ENCODE measurements around the gene PARP2. TPM values are rescaled to one million over a fixed set of nuclear protein-coding genes. Genes with fewer than 3 reads are reported as not detected.

PARP2 gene
- total RNA-seq, 1 experiment from 2014 or later, result 49.4 TPM

DNA sequence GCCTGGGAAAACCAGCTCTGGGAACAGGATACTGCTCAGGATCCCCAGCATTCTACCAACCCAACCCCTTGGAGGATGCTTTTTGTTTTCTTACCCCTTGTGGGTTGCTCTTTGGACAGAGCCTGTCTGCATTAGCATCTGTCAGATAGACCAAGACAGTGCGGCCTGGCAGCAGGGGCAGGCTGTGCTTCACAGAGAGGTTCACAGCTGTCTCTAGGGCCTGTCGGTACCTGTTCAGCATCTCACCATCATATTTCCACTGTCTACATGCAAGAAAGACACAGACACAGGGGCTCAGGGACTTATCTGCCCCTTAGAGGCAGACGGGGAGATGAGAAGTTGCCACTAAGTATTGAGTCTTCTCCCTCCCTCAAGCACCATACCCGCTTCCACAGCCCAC is 48.1 kb downstream of the PARP2 start:
- H3K9me3 Mint-ChIP-seq (ENCODE audit: unreplicated experiment), result no peaks in the 10 kb centered on the region
- Histone ChIP-seq H3K36me3 (ENCODE audit: control insufficient read depth, insufficient read depth, low read length) (no peaks in the 10 kb centered on the region), H3K27me3 (replicated peaks; ENCODE audit: control insufficient read depth, insufficient read depth, low read length) (no peaks in the 10 kb centered on the region), H3K9me3 (no peaks in the 10 kb centered on the region), H3K4me1 (no peaks in the 10 kb centered on the region), H3K4me3 (ENCODE audit: low read depth, low read length) (no peak overlapping the region)
- TF ChIP-seq, protein P1, sequence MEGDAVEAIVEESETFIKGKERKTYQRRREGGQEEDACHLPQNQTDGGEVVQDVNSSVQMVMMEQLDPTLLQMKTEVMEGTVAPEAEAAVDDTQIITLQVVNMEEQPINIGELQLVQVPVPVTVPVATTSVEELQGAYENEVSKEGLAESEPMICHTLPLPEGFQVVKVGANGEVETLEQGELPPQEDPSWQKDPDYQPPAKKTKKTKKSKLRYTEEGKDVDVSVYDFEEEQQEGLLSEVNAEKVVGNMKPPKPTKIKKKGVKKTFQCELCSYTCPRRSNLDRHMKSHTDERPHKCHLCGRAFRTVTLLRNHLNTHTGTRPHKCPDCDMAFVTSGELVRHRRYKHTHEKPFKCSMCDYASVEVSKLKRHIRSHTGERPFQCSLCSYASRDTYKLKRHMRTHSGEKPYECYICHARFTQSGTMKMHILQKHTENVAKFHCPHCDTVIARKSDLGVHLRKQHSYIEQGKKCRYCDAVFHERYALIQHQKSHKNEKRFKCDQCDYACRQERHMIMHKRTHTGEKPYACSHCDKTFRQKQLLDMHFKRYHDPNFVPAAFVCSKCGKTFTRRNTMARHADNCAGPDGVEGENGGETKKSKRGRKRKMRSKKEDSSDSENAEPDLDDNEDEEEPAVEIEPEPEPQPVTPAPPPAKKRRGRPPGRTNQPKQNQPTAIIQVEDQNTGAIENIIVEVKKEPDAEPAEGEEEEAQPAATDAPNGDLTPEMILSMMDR (IDR thresholded peaks at IDR 0.05; ENCODE audit: insufficient read depth in 1 of 2, low read depth in 1 of 2, low read length in 1 of 2, severe bottlenecking in 1 of 2, unreplicated experiment in 1 of 2), result no peak
- no peaks in the 10 kb centered on the region for H3K27me3 Mint-ChIP-seq (ENCODE audit: insufficient read depth, unreplicated experiment)
- CTCF ChIA-PET, result no interaction called here
- peaks cover 38% of the 10 kb centered on the region for H3K36me3 Mint-ChIP-seq (ENCODE audit: insufficient read depth, unreplicated experiment)
- H3K4me1 Mint-ChIP-seq (ENCODE audit: low read depth, unreplicated experiment), result no peaks in the 10 kb centered on the region
- no peak for DNase-seq
- H3K4me3 Mint-ChIP-seq (ENCODE audit: unreplicated experiment), result no peak overlapping the region
- intact Hi-C loops (cut with micrococcal nuclease; ENCODE audit: unreplicated experiment), result no loop called here
- BruUV-seq (replicated peaks), result no TSS peak
- POLR2A ChIA-PET, result no interaction called here
- H3K27ac Mint-ChIP-seq (ENCODE audit: unreplicated experiment), result no peak overlapping the region

DNA sequence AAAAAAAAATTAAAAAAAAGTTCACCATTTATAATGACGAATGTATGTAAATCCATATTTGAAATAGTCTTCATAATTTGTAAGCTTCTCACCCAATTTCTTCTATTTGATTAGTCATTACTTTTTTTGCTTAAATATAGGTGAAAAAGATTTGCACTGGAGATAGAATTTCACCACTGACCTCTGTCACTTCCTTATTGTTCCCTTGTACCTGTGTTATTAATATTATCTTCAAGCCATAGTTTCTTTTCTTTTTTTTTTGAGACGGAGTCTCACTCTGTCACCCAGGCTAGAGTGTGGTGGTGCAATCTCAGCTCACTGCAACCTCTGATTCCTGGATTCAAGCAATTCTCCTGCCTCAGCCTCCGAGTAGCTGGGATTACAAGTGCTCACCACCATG is 54.1 kb downstream of the PARP2 start:
- Mint-ChIP-seq H3K27ac (ENCODE audit: unreplicated experiment) (no peak overlapping the region), H3K27me3 (ENCODE audit: insufficient read depth, unreplicated experiment) (no peaks in the 10 kb centered on the region), H3K4me3 (ENCODE audit: unreplicated experiment) (no peak overlapping the region), H3K4me1 (ENCODE audit: low read depth, unreplicated experiment) (peaks cover 13% of the 10 kb centered on the region), H3K9me3 (ENCODE audit: unreplicated experiment) (no peaks in the 10 kb centered on the region), H3K36me3 (ENCODE audit: insufficient read depth, unreplicated experiment) (peaks cover 47% of the 10 kb centered on the region)
- Histone ChIP-seq H3K4me1 (0 out of 2 replicates have a peak, but pooled peaks cover 4% of the 10 kb centered on the region), H3K9me3 (no peaks in the 10 kb centered on the region), H3K4me3 (ENCODE audit: low read depth, low read length) (no peak overlapping the region), H3K27me3 (replicated peaks; ENCODE audit: control insufficient read depth, insufficient read depth, low read length) (no peaks in the 10 kb centered on the region), H3K36me3 (ENCODE audit: control insufficient read depth, insufficient read depth, low read length) (no peaks in the 10 kb centered on the region; the same call in 1 of the 2 replicates)
- ChIA-PET CTCF (no interaction called here), POLR2A (no interaction called here)
- TF ChIP-seq, protein P1 (IDR thresholded peaks at IDR 0.05; ENCODE audit: insufficient read depth in 1 of 2, low read depth in 1 of 2, low read length in 1 of 2, severe bottlenecking in 1 of 2, unreplicated experiment in 1 of 2), result no peak
- intact Hi-C loops (cut with micrococcal nuclease; ENCODE audit: unreplicated experiment), result no loop called here
- DNase-seq, result no peak
- BruUV-seq (replicated peaks), result no TSS peak

DNA sequence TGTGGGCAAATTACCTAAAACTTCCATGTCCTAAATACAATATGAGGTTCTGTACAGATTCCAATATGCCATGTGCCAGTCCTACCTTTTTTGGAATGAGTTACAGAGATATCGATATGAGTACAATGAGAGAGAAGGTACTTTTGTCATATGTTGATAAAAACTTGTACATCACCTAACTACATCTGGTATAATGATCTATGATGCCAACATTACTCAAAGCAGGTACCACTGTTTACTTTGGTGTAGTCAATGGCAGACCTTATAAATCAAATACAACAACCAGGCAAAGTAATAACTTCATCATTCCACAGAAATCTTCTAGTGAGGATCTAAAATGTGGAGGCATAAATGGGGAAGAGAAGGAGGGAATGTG is 57.1 kb downstream of the PARP2 start:
- DNase-seq, result no peak
- TF ChIP-seq, protein P1 (IDR thresholded peaks at IDR 0.05; ENCODE audit: insufficient read depth in 1 of 2, low read depth in 1 of 2, low read length in 1 of 2, severe bottlenecking in 1 of 2, unreplicated experiment in 1 of 2), result no peak
- no TSS peak for BruUV-seq (replicated peaks)
- Mint-ChIP-seq H3K27me3 (ENCODE audit: insufficient read depth, unreplicated experiment) (no peaks in the 10 kb centered on the region), H3K4me1 (ENCODE audit: low read depth, unreplicated experiment) (peaks cover 13% of the 10 kb centered on the region), H3K36me3 (ENCODE audit: insufficient read depth, unreplicated experiment) (peaks cover 52% of the 10 kb centered on the region), H3K27ac (ENCODE audit: unreplicated experiment) (peak overlapping the region; percentile 30), H3K4me3 (ENCODE audit: unreplicated experiment) (no peak overlapping the region), H3K9me3 (ENCODE audit: unreplicated experiment) (no peaks in the 10 kb centered on the region)
- no peaks in the 10 kb centered on the region for H3K27me3 ChIP-seq (replicated peaks; ENCODE audit: control insufficient read depth, insufficient read depth, low read length)
- POLR2A ChIA-PET, result interaction anchor here (1.4 kb wide), 1 partner anchor 55 kb away, joined by 5 read pairs; the partner anchor contains the start of genes APEX1 and OSGEP
- no peaks in the 10 kb centered on the region; the same call in 1 of the 2 replicates for H3K36me3 ChIP-seq (ENCODE audit: control insufficient read depth, insufficient read depth, low read length)
- intact Hi-C loops (cut with micrococcal nuclease; ENCODE audit: unreplicated experiment), result no loop called here
- 0 out of 2 replicates have a peak, but pooled peaks cover 4% of the 10 kb centered on the region for H3K4me1 ChIP-seq
- CTCF ChIA-PET, result no interaction called here
- no peaks in the 10 kb centered on the region for H3K9me3 ChIP-seq
- no peak overlapping the region for H3K4me3 ChIP-seq (ENCODE audit: low read depth, low read length)
